Nephron (organoid): ENCODE results near the gene ARHGEF16.

Source experiments
- H3K27ac Mint-ChIP-seq, 3 experiments: 2 replicates each; pipeline ENCODE4 v1.8.0; 2020; ENCODE audit warnings: mixed read lengths in 3 of 3, mild to moderate bottlenecking in 2 of 3, moderate library complexity in 1 of 3
- H3K27me3 Mint-ChIP-seq: 2 replicates; pipeline ENCODE4 v1.8.0; 2021; ENCODE audit warnings: low read depth, mild to moderate bottlenecking, moderate library complexity, mixed read lengths
- H3K36me3 Mint-ChIP-seq: 2 replicates; pipeline ENCODE4 v1.8.0; 2020; ENCODE audit warnings: low read depth, mixed read lengths
- H3K4me1 Mint-ChIP-seq: 2 replicates; pipeline ENCODE4 v1.8.0; 2020; ENCODE audit warnings: mixed read lengths
- H3K4me3 Mint-ChIP-seq, 3 experiments: 2 replicates each; pipeline ENCODE4 v1.8.0; 2020; ENCODE audit warnings: mild to moderate bottlenecking in 3 of 3, mixed read lengths in 3 of 3, moderate library complexity in 2 of 3
- H3K9me3 Mint-ChIP-seq: 2 replicates; pipeline ENCODE4 v1.8.0; 2020; ENCODE audit warnings: mixed read lengths
- TF ChIP-seq, protein P1 (sequence below), 3 experiments: fragments of 200-600 bp; sonication (generic); IDR thresholded peaks; one replicate each; pipeline ENCODE4 v1.5.0; 2021; ENCODE audit warnings: antibody characterized with exemption in 3 of 3; ENCODE audit not compliant: unreplicated experiment in 3 of 3

Gene ARHGEF16

GRCh38 chr1:3429766-3430165 lies 24.7 kb upstream of the ARHGEF16 start:
- Mint-ChIP-seq H3K9me3 (no peaks in the 10 kb centered on the region), H3K36me3 (peaks cover 4% of the 10 kb centered on the region), H3K4me3 (no peak overlapping the region), H3K4me1 (no peaks in the 10 kb centered on the region), H3K27ac (no peak overlapping the region), H3K27me3 (peaks cover 11% of the 10 kb centered on the region)
- TF ChIP-seq, protein P1, sequence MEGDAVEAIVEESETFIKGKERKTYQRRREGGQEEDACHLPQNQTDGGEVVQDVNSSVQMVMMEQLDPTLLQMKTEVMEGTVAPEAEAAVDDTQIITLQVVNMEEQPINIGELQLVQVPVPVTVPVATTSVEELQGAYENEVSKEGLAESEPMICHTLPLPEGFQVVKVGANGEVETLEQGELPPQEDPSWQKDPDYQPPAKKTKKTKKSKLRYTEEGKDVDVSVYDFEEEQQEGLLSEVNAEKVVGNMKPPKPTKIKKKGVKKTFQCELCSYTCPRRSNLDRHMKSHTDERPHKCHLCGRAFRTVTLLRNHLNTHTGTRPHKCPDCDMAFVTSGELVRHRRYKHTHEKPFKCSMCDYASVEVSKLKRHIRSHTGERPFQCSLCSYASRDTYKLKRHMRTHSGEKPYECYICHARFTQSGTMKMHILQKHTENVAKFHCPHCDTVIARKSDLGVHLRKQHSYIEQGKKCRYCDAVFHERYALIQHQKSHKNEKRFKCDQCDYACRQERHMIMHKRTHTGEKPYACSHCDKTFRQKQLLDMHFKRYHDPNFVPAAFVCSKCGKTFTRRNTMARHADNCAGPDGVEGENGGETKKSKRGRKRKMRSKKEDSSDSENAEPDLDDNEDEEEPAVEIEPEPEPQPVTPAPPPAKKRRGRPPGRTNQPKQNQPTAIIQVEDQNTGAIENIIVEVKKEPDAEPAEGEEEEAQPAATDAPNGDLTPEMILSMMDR (IDR thresholded peaks at IDR 0.05; ENCODE audit: unreplicated experiment in 3 of 3), result no peak

GRCh38 chr1:3430406-3430805 lies 24.1 kb upstream of the ARHGEF16 start:
- H3K4me1 Mint-ChIP-seq, result no peaks in the 10 kb centered on the region
- no peak overlapping the region for H3K27ac Mint-ChIP-seq
- TF ChIP-seq, protein P1 (IDR thresholded peaks at IDR 0.05; ENCODE audit: unreplicated experiment in 3 of 3), result no peak
- H3K27me3 Mint-ChIP-seq, result peaks cover 11% of the 10 kb centered on the region
- H3K4me3 Mint-ChIP-seq, result no peak overlapping the region
- no peaks in the 10 kb centered on the region for H3K9me3 Mint-ChIP-seq
- peaks cover 6% of the 10 kb centered on the region for H3K36me3 Mint-ChIP-seq

DNA sequence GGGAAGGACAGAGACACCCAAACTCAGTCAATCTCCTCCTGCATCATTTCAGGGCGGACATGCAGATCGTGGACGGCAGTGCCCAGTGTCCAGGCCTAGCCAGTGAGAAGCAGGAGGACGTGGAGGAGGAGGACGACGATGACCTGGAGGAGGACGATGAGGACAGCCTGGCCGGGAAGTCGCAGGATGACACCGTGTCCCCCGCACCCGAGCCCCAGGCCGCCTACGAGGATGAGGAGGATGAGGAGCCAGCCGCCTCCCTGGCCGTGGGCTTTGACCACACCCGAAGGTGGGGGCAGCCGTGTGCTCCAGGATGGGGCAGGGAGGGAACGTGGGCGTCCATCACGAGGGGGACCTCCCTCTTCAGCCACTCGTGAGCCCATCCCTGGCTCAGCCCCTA lies 23.6 kb upstream of the ARHGEF16 start:
- H3K27me3 Mint-ChIP-seq, result peaks cover 11% of the 10 kb centered on the region
- TF ChIP-seq, protein P1 (IDR thresholded peaks at IDR 0.05; ENCODE audit: unreplicated experiment in 3 of 3), result no peak
- no peak overlapping the region for H3K27ac Mint-ChIP-seq
- H3K36me3 Mint-ChIP-seq, result peaks cover 7% of the 10 kb centered on the region
- no peaks in the 10 kb centered on the region for H3K9me3 Mint-ChIP-seq
- H3K4me1 Mint-ChIP-seq, result no peaks in the 10 kb centered on the region
- H3K4me3 Mint-ChIP-seq, result no peak overlapping the region

GRCh38 chr1:3431266-3431665 lies 23.2 kb upstream of the ARHGEF16 start:
- Mint-ChIP-seq H3K36me3 (peaks cover 10% of the 10 kb centered on the region), H3K27ac (no peak overlapping the region), H3K4me1 (no peaks in the 10 kb centered on the region), H3K9me3 (no peaks in the 10 kb centered on the region), H3K27me3 (peaks cover 11% of the 10 kb centered on the region), H3K4me3 (no peak overlapping the region)
- TF ChIP-seq, protein P1 (IDR thresholded peaks at IDR 0.05; ENCODE audit: unreplicated experiment in 3 of 3), result peak; percentile 33 to 55 (median 40)

DNA sequence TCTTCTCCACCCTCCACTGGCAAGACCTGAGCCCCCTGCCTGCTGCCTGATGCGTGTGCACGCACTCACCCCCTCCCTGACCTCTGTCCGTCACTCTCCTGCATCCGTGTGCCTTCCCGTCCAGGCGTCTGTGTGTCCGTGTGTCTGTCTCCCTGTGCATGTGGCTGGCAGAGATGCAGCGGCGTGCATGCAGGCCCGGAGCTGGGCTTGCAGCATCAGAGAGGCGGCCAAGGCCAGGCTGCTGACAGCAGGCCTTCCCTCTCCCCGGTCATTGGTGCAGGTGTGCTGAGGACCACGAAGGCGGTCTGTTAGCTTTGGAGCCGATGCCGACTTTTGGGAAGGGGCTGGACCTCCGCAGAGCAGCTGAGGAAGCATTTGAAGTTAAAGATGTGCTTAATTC lies 22.8 kb upstream of the ARHGEF16 start:
- Mint-ChIP-seq H3K4me3 (no peak overlapping the region), H3K9me3 (no peaks in the 10 kb centered on the region), H3K27me3 (peaks cover 11% of the 10 kb centered on the region), H3K27ac (no peak overlapping the region), H3K36me3 (peaks cover 10% of the 10 kb centered on the region), H3K4me1 (no peaks in the 10 kb centered on the region)
- TF ChIP-seq, protein P1 (IDR thresholded peaks at IDR 0.05; ENCODE audit: unreplicated experiment in 3 of 3), result no peak

- no peaks in the 10 kb centered on the region for H3K4me1 Mint-ChIP-seq
- no peaks in the 10 kb centered on the region for H3K9me3 Mint-ChIP-seq
- H3K27ac Mint-ChIP-seq, result no peak overlapping the region
- no peak overlapping the region for H3K4me3 Mint-ChIP-seq
- peaks cover 11% of the 10 kb centered on the region for H3K27me3 Mint-ChIP-seq
- peaks cover 8% of the 10 kb centered on the region for H3K36me3 Mint-ChIP-seq
- TF ChIP-seq, protein P1 (IDR thresholded peaks at IDR 0.05; ENCODE audit: unreplicated experiment in 3 of 3), result no peak
Observed at GRCh38 chr1:3432306-3432705, 22.2 kb upstream of the ARHGEF16 start.
